ENCODE results near the gene ITGAL. TPM values are rescaled to one million over a fixed set of nuclear protein-coding genes. Genes with fewer than 3 reads are reported as not detected.
"Not testable (repeated sequence)": the region's sequence is repeated elsewhere in the genome, so short reads cannot be mapped to it uniquely, and the experiment has no call there.

ITGAL gene
- total RNA-seq, 4 donors from 2014 or later, result 0.56 to 4.6 (median 2.8) TPM

- H3K9me3 ChIP-seq, result no peaks in the 10 kb centered on the region
- H3K27ac ChIP-seq, result peak overlapping the region; percentile 77 to 92 (median 82)
- no peaks in the 10 kb centered on the region for H3K27me3 ChIP-seq
- intact Hi-C loops (cut with DNase I), result loop anchor here (10.0 kb wide), 1 partner anchor 101 kb away; no protein-coding TSS in a partner anchor
- peaks cover 16 to 17% of the 10 kb centered on the region in 2 donors for H3K4me1 ChIP-seq
- no peak for TF ChIP-seq POLR2A (IDR thresholded peaks at IDR 0.05)
- TF ChIP-seq, protein P1, sequence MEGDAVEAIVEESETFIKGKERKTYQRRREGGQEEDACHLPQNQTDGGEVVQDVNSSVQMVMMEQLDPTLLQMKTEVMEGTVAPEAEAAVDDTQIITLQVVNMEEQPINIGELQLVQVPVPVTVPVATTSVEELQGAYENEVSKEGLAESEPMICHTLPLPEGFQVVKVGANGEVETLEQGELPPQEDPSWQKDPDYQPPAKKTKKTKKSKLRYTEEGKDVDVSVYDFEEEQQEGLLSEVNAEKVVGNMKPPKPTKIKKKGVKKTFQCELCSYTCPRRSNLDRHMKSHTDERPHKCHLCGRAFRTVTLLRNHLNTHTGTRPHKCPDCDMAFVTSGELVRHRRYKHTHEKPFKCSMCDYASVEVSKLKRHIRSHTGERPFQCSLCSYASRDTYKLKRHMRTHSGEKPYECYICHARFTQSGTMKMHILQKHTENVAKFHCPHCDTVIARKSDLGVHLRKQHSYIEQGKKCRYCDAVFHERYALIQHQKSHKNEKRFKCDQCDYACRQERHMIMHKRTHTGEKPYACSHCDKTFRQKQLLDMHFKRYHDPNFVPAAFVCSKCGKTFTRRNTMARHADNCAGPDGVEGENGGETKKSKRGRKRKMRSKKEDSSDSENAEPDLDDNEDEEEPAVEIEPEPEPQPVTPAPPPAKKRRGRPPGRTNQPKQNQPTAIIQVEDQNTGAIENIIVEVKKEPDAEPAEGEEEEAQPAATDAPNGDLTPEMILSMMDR (IDR thresholded peaks at IDR 0.05), result no peak
- peaks cover 8 to 17% of the 10 kb centered on the region in 2 donors for H3K36me3 ChIP-seq
- peak overlapping the region; percentile 59 to 81 (median 73) for H3K4me3 ChIP-seq (replicated peaks in 1 of 3)
- peak in 1 of 2 donors; percentile 8 for DNase-seq
- WGBS, 2 donors, result 29 to 31% methylated on average over 15 to 16 of the region's 29 CpGs
Measured at GRCh38 chr16:30533748-30534367, 61.3 kb downstream of the ITGAL start.

- peak within 1 kb of the TSS; percentile 77 to 92 (median 82) for H3K27ac ChIP-seq
- peaks cover 16 to 17% of the 10 kb centered on the region in 2 donors for H3K4me1 ChIP-seq
- peaks cover 8 to 17% of the 10 kb centered on the region in 2 donors for H3K36me3 ChIP-seq
- no peaks in the 10 kb centered on the region for H3K9me3 ChIP-seq
- peak within 1 kb of the TSS; percentile 59 to 81 (median 73) for H3K4me3 ChIP-seq (replicated peaks in 1 of 3)
- DNase-seq, result peak; percentile 95
- intact Hi-C loops (cut with DNase I), result loop anchor here (5.0 to 10.0 kb wide), 2 partner anchors 38 to 100 kb away; partner anchors contain the start of gene ZNF688
- TF ChIP-seq POLR2A (IDR thresholded peaks at IDR 0.05), result peak; percentile 32 to 78
- TF ChIP-seq, protein P1 (IDR thresholded peaks at IDR 0.05), result no peak
- H3K27me3 ChIP-seq, result no peaks in the 10 kb centered on the region
- 0% methylated on average over 13 to 36 of the region's 70 CpGs for WGBS, 2 donors
Measured at GRCh38 chr16:30534368-30535105, 62.0 kb downstream of the ITGAL start, which contains the start of gene ZNF747. ZNF747 (minus strand) TSS chr16:30534858; CDS start chr16:30534679, 179 bp downstream.

- intact Hi-C loops (cut with DNase I), result loop anchor here (5.0 to 10.0 kb wide), 2 partner anchors 37 to 100 kb away; partner anchors contain the start of gene ZNF688
- TF ChIP-seq POLR2A (IDR thresholded peaks at IDR 0.05), result no peak
- TF ChIP-seq, protein P1 (IDR thresholded peaks at IDR 0.05), result no peak
- no peak for DNase-seq
- Histone ChIP-seq H3K27me3 (no peaks in the 10 kb centered on the region), H3K4me1 (peaks cover 16 to 17% of the 10 kb centered on the region in 2 donors), H3K36me3 (peaks cover 8 to 17% of the 10 kb centered on the region in 2 donors), H3K27ac (peak overlapping the region; percentile 77 to 92 (median 82)), H3K4me3 (replicated peaks in 1 of 3) (peak overlapping the region in 2 of 3 donors; percentile 59 to 73), H3K9me3 (no peaks in the 10 kb centered on the region)
- WGBS, 2 donors, result 4% methylated on average over 18 of the region's 18 CpGs
Measured at GRCh38 chr16:30535106-30535776, 62.7 kb downstream of the ITGAL start.

DNA sequence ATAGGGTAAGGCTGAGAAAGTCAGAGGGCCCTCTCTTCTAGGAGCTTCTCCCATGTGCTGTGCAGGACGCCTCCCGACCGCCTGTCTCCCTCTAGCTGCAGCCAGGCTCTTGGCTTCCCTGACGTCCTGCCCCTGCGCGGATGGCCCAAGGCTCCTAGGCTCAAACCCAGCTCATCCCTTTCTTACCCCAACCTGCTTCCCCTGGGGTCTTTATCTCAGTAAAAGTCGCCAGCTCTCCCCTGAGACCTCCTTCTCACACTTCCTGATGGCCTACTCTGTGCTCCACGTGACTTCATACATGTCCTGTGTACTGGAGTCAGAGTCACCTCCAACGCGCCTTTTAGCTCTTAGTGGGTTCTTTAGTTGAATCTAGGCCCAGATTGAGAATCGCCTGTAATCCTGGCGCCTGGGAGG lies 63.2 kb downstream of the ITGAL start:
- 28 to 30% methylated on average over 12 of the region's 12 CpGs for WGBS, 2 donors

GRCh38 chr16:30536391-30537024 lies 64.0 kb downstream of the ITGAL start:
- 91 to 92% methylated on average over 13 of the region's 13 CpGs for WGBS, 2 donors
- H3K27me3 ChIP-seq; H3K4me3 ChIP-seq (replicated peaks in 1 of 3); DNase-seq; H3K27ac ChIP-seq; H3K9me3 ChIP-seq: not testable (repeated sequence)
- peaks cover 16 to 17% of the 10 kb centered on the region in 2 donors for H3K4me1 ChIP-seq
- H3K36me3 ChIP-seq, result peaks cover 8 to 10% of the 10 kb centered on the region in 2 donors
- intact Hi-C loops (cut with DNase I), result loop anchor here (5.0 to 10.0 kb wide), 2 partner anchors 36 to 98 kb away; partner anchors contain the start of gene ZNF688

More for the DNA sequence above, 63.2 kb downstream of the ITGAL start:
- Histone ChIP-seq H3K9me3 (no peaks in the 10 kb centered on the region), H3K4me3 (replicated peaks in 1 of 3) (peak overlapping the region in 2 of 3 donors; percentile 59 to 73), H3K27me3 (no peaks in the 10 kb centered on the region), H3K4me1 (peaks cover 16 to 17% of the 10 kb centered on the region in 2 donors), H3K27ac (peak overlapping the region; percentile 36 to 92 (median 82)), H3K36me3 (peaks cover 8 to 17% of the 10 kb centered on the region in 2 donors)
- DNase-seq, result peak; percentile 75 to 78
- intact Hi-C loops (cut with DNase I), result loop anchor here (5.0 to 10.0 kb wide), 2 partner anchors 37 to 99 kb away; partner anchors contain the start of gene ZNF688
- TF ChIP-seq POLR2A (IDR thresholded peaks at IDR 0.05), result no peak
- TF ChIP-seq, protein P1 (IDR thresholded peaks at IDR 0.05), result peak in 5 of 6 experiments; percentile 27 to 71 (median 52)
